H1 (cell line): Measurements from ENCODE around the gene GCNA. TPM values are rescaled to one million over a fixed set of nuclear protein-coding genes. Genes with fewer than 3 reads are reported as not detected.
"Not testable (repeated sequence)": the region's sequence is repeated elsewhere in the genome, so short reads cannot be mapped to it uniquely, and the experiment has no call there.

Source experiments
- CTCF ChIA-PET: fragments of 300-600 bp; sonication (Branson Sonifier 250); formaldehyde crosslinking; loops from one replicate; lab custom pipeline; 2021; ENCODE audit not compliant: partially characterized antibody; lab: Charles Lee
- POLR2A ChIA-PET: fragments of 300-600 bp; sonication (Branson Sonifier 250); formaldehyde crosslinking; loops from one replicate; lab custom pipeline; 2021; ENCODE audit warnings: inconsistent platforms; ENCODE audit not compliant: partially characterized antibody; lab: Charles Lee
- DNase-seq, 2 experiments: peaks; one replicate each; pipeline versions ENCODE4 v3.0.0 to v3.0.0-alpha.2; 2010 to 2022; ENCODE audit warnings: low spot score in 2 of 2, low read depth in 1 of 2, mixed read lengths in 1 of 2
- FAIRE-seq: peaks from 2 replicates; lab custom pipeline; 2011; peaks lifted over from hg19 to GRCh38; lab: Jason Lieb, UNC
- H2AFZ ChIP-seq: 2 replicates; pipeline ENCODE4 v1.8.1; 2012; ENCODE audit warnings: low read length, inconsistent platforms
- H2AK5ac ChIP-seq: 2 replicates; pipeline ENCODE4 v1.6.1; 2013; ENCODE audit warnings: low read depth, low read length
- H2BK120ac ChIP-seq: replicated peaks from 2 replicates; pipeline ENCODE3; 2013; ENCODE audit warnings: low read depth, low read length, inconsistent platforms
- H2BK12ac ChIP-seq: 2 replicates; pipeline ENCODE4 v1.6.1; 2013; ENCODE audit warnings: low read depth, low read length
- H2BK15ac ChIP-seq: 2 replicates; pipeline ENCODE4 v1.6.1; 2013; ENCODE audit warnings: low read length
- H2BK20ac ChIP-seq: 2 replicates; pipeline ENCODE4 v1.6.1; 2013; ENCODE audit warnings: low read length
- H2BK5ac ChIP-seq: 2 replicates; pipeline ENCODE4 v1.6.1; 2013; ENCODE audit warnings: low read depth, low read length
- H3K14ac ChIP-seq: 2 replicates; pipeline ENCODE4 v1.6.1; 2013; ENCODE audit warnings: inconsistent platforms; ENCODE audit not compliant: insufficient read length
- H3K18ac ChIP-seq: 2 replicates; pipeline ENCODE4 v1.6.1; 2013; ENCODE audit warnings: low read length; ENCODE audit errors: extremely low read depth
- H3K23ac ChIP-seq: 2 replicates; pipeline ENCODE4 v1.6.1; 2013; ENCODE audit warnings: inconsistent platforms; ENCODE audit not compliant: insufficient read length
- H3K23me2 ChIP-seq: 2 replicates; pipeline ENCODE4 v1.6.1; 2013; ENCODE audit warnings: low read depth, low read length
- H3K27ac ChIP-seq: 2 replicates; pipeline ENCODE4 v1.6.1; 2011; ENCODE audit warnings: low read depth, low read length, inconsistent platforms
- H3K27me3 ChIP-seq, 4 experiments: replicated peaks in 1 of 4; 1 replicate in 1 of 4; 2 replicates in 3 of 4; pipeline versions ENCODE4 v1.6.1 to v1.8.1; 2011 to 2013; ENCODE audit warnings: low read length in 3 of 4, mild to moderate bottlenecking in 3 of 4, inconsistent platforms in 2 of 4, mixed read lengths in 2 of 4, moderate library complexity in 1 of 4; ENCODE audit not compliant: control insufficient read depth in 3 of 4, insufficient read depth in 3 of 4; ENCODE audit errors: extremely low read depth in 1 of 4
- H3K36me3 ChIP-seq, 4 experiments: 2 replicates each; pipeline versions ENCODE4 v1.6.1 to v1.8.1; 2011 to 2013; ENCODE audit warnings: mild to moderate bottlenecking in 4 of 4, low read length in 3 of 4, moderate library complexity in 2 of 4, control low read depth in 1 of 4, inconsistent platforms in 1 of 4; ENCODE audit not compliant: insufficient read depth in 4 of 4, control insufficient read depth in 2 of 4
- H3K4ac ChIP-seq: replicated peaks from 2 replicates; pipeline ENCODE3; 2013; ENCODE audit warnings: low read length, low read depth, mixed read lengths, inconsistent platforms; ENCODE audit not compliant: insufficient read length
- H3K4me1 ChIP-seq, 4 experiments: replicated peaks in 1 of 4; 1 replicate in 1 of 4; 2 replicates in 3 of 4; pipeline versions ENCODE4 v1.6.1 to v1.8.1; 2011 to 2013; ENCODE audit warnings: low read length in 3 of 4, inconsistent platforms in 2 of 4, mixed read lengths in 1 of 4; ENCODE audit not compliant: insufficient read depth in 4 of 4, control insufficient read depth in 3 of 4
- H3K4me2 ChIP-seq, 2 experiments: 2 replicates each; pipeline versions ENCODE4 v1.6.1 to v1.8.1; 2011 to 2013; ENCODE audit warnings: low read depth in 2 of 2, low read length in 2 of 2, control low read depth in 1 of 2, inconsistent platforms in 1 of 2, mild to moderate bottlenecking in 1 of 2; ENCODE audit not compliant: insufficient read depth in 1 of 2
- H3K4me3 ChIP-seq, 4 experiments: fragments of 200-600, 300-600 bp in 1 of 4; sonication (generic), shearing (Covaris generic), sonication (Bioruptor Twin) in 1 of 4; 2 replicates each; pipeline versions ENCODE4 v1.5.1 to v1.8.1; 2011 to 2016; ENCODE audit warnings: low read length in 4 of 4, low read depth in 3 of 4, control low read depth in 2 of 4, inconsistent platforms in 2 of 4, mild to moderate bottlenecking in 2 of 4, mixed read lengths in 1 of 4, moderate library complexity in 1 of 4; ENCODE audit not compliant: insufficient read depth in 2 of 4; ENCODE audit errors: extremely low read depth in 1 of 4
- H3K56ac ChIP-seq: replicated peaks from 2 replicates; pipeline ENCODE3; 2013; ENCODE audit warnings: low read depth, mild to moderate bottlenecking, mixed read lengths, low read length, inconsistent platforms; ENCODE audit not compliant: insufficient read length
- H3K79me1 ChIP-seq: 2 replicates; pipeline ENCODE4 v1.6.1; 2013; ENCODE audit warnings: low read depth, low read length, control low read depth
- H3K79me2 ChIP-seq, 2 experiments: 2 replicates each; pipeline versions ENCODE4 v1.6.1 to v1.8.1; 2012 to 2013; ENCODE audit warnings: low read length in 2 of 2, mild to moderate bottlenecking in 2 of 2, inconsistent platforms in 1 of 2; ENCODE audit not compliant: insufficient read depth in 2 of 2, control insufficient read depth in 1 of 2
- H3K9ac ChIP-seq, 4 experiments: replicated peaks in 1 of 4; 1 replicate in 1 of 4; 2 replicates in 3 of 4; pipeline versions ENCODE4 v1.6.1 to v1.8.1; 2011 to 2013; ENCODE audit warnings: low read depth in 3 of 4, low read length in 3 of 4, control low read depth in 2 of 4, mild to moderate bottlenecking in 2 of 4, moderate library complexity in 2 of 4, inconsistent platforms in 1 of 4; ENCODE audit errors: extremely low read depth in 1 of 4
- H3K9me3 ChIP-seq, 2 experiments: 2 replicates each; pipeline versions ENCODE4 v1.6.1 to v1.8.1; 2012 to 2013; ENCODE audit warnings: mild to moderate bottlenecking in 2 of 2, moderate library complexity in 2 of 2, control low read depth in 1 of 2, inconsistent platforms in 1 of 2, low read depth in 1 of 2, low read length in 1 of 2, mixed read lengths in 1 of 2; ENCODE audit not compliant: insufficient read depth in 2 of 2
- H4K20me1 ChIP-seq, 2 experiments: replicated peaks in 1 of 2; 2 replicates each; pipeline versions ENCODE3 to v1.8.1; 2011 to 2013; ENCODE audit warnings: inconsistent platforms in 2 of 2, low read length in 2 of 2, mild to moderate bottlenecking in 1 of 2; ENCODE audit not compliant: insufficient read depth in 2 of 2, control insufficient read depth in 1 of 2
- H4K5ac ChIP-seq: 2 replicates; pipeline ENCODE4 v1.6.1; 2013; ENCODE audit warnings: low read length, low read depth, mixed read lengths, inconsistent platforms; ENCODE audit not compliant: insufficient read length
- H4K8ac ChIP-seq: 2 replicates; pipeline ENCODE4 v1.8.0; 2013; ENCODE audit warnings: mild to moderate bottlenecking, moderate library complexity, low read length, inconsistent platforms; ENCODE audit not compliant: insufficient read depth; ENCODE audit errors: extremely low read depth
- H4K91ac ChIP-seq: replicated peaks from 2 replicates; pipeline ENCODE3; 2013; ENCODE audit warnings: low read length, mixed read lengths, inconsistent platforms; ENCODE audit not compliant: insufficient read length
- WGBS, 2 experiments: shearing (Covaris generic) in 1 of 2; methylation state at CpG; one replicate each; pipeline versions ENCODE4 v1.1.6 to v1.1.7; 2013 to 2015; ENCODE audit warnings: low lambda C conversion rate in 2 of 2, mixed read lengths in 2 of 2, inconsistent platforms in 1 of 2, low coverage in 1 of 2, missing lambda C conversion rate in 1 of 2; ENCODE audit not compliant: insufficient replicate concordance in 2 of 2, insufficient coverage in 1 of 2, insufficient read length in 1 of 2; ENCODE audit errors: extremely low coverage in 1 of 2, missing lambda C conversion rate in 1 of 2; 5-methylcytosine and 5-hydroxymethylcytosine counted together
- polyA plus RNA-seq, 7 experiments: library from polyadenylated mRNA; depleted of rRNA in 3 of 7; stranded (reverse) in 5 of 7; unstranded in 2 of 7; fragments of >200 nt in 5 of 7; fragments of 200-250 nt in 2 of 7; gene quantifications; 1 replicate in 5 of 7; 2 replicates in 1 of 7; 4 replicates in 1 of 7; pipeline versions ENCODE4 v1.2.1 to v1.2.3, GENCODE V29; 2011 to 2013; ENCODE audit warnings: missing spikeins in 2 of 7, mixed read lengths in 2 of 7
- total RNA-seq: library from RNA; stranded (reverse); fragmentation: NEBNext Ultra II Directional; extraction: Animal tissue kit (Norgen Biotek cat#: 25700); gene quantifications from 2 replicates; pipeline ENCODE4 v1.2.1, GENCODE V29; 2021

GCNA gene
- total and polyA plus RNA-seq, 2 of the 8 experiments (the other 6 are each of a cell fraction or from before 2014, with no cell fraction given): 0.41 to 0.95 TPM

DNA sequence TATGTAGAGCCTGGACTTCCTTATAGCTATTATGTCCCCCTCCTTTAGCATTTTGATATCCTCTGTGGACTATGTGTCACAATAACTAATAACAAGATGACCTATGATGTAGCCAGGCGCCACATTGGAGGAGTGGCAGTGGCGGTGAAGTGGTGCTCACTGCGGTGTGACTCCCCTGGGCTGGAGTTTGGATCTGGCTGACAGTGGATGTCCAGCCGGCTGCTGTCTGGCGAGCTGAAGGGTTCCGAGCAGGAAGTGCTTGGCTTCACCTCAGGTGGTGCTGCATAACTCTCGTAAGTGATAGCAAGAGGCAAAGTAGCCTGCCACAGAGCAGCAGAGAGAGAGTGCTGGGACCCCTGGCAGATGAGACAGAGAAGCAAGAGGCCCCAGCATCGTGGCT is 15.0 kb downstream of the GCNA start:
- POLR2A ChIA-PET, H2BK15ac ChIP-seq, H3K27me3 ChIP-seq, DNase-seq, H4K8ac ChIP-seq, H3K23ac ChIP-seq, H3K79me2 ChIP-seq, H2BK120ac ChIP-seq, H4K5ac ChIP-seq, H2BK12ac ChIP-seq, H2BK5ac ChIP-seq, H3K23me2 ChIP-seq, H2BK20ac ChIP-seq, H3K56ac ChIP-seq, H3K4me2 ChIP-seq, H3K4ac ChIP-seq, FAIRE-seq, H3K14ac ChIP-seq, H3K4me1 ChIP-seq, H3K4me3 ChIP-seq, H3K79me1 ChIP-seq, CTCF ChIA-PET, H2AFZ ChIP-seq, H4K20me1 ChIP-seq, H3K18ac ChIP-seq, H2AK5ac ChIP-seq, H3K27ac ChIP-seq, H4K91ac ChIP-seq, H3K9me3 ChIP-seq, H3K36me3 ChIP-seq, H3K9ac ChIP-seq: not testable (repeated sequence)
- WGBS, 2 experiments: 76% methylated on average over 4 of the region's 8 CpGs; no CpG with 5 or more reads in 1 of the 2 experiments
